NCI-H82 (cell line): ENCODE results near the gene ACHE.
"Not testable (repeated sequence)": the region's sequence is repeated elsewhere in the genome, so short reads cannot be mapped to it uniquely, and the experiment has no call there.

ENCODE experiments used
- DNase-seq: peaks from one replicate; lab custom pipeline; 2025; lab: John Stamatoyannopoulos, UW

ACHE gene

DNA sequence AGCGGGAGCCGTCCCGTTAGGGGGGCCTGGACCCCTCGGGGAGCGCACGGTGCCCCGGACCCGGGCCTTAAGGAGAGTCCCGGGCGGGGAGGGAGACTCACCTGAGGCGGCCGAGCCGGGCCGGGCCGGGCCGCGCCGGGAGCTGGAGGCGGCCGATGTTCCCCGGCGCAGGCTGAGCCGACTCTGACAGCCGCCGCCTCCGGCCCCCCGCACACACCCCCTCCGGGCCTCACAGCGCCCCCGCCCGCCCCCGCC is at the start of gene ACHE:
Gene ACHE (minus strand): TSS at position 188 of the 255 bp plus-strand sequence. CDS start 1,656 bp downstream, outside the sequence.
- no peak for DNase-seq

DNA sequence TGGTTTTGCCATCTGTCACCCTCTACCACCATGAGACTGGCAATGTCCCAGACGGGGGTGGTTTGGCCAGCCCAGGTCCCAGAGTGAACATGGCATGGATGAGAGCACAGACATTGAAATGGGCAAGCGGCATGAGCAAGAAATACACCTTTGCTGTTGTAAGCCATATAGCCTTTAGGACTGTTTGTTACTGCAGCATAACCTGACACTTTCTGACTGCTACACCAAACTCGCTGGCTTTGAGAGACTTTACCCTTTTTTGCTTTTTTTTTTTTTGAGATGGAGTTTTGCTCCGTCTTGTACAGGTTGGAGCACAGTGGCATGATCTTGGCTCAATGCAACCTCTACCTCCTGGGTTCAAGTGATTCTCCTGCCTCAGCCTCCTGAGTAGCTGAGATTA is 48.5 kb upstream of the ACHE start:
- DNase-seq = no peak

DNA sequence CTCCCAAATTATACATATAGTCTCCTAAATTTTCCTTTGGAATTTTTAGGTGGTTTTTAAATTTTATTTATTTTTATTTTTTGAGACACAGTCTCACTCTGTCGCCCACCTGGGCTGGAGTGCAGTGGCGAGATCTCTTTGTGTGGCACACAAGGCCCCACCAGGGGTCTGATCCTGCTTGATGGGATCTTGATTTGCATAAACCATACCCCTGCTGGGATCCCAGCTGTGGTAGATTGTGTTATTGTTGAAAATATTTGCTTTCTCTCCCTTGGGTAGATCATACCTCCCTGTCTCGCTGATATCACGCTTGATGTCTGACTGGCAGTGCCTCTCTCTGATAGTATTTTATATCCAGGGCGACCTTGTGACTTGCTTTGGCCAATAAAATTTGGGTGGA is 48.0 kb upstream of the ACHE start:
- no peak for DNase-seq

DNA sequence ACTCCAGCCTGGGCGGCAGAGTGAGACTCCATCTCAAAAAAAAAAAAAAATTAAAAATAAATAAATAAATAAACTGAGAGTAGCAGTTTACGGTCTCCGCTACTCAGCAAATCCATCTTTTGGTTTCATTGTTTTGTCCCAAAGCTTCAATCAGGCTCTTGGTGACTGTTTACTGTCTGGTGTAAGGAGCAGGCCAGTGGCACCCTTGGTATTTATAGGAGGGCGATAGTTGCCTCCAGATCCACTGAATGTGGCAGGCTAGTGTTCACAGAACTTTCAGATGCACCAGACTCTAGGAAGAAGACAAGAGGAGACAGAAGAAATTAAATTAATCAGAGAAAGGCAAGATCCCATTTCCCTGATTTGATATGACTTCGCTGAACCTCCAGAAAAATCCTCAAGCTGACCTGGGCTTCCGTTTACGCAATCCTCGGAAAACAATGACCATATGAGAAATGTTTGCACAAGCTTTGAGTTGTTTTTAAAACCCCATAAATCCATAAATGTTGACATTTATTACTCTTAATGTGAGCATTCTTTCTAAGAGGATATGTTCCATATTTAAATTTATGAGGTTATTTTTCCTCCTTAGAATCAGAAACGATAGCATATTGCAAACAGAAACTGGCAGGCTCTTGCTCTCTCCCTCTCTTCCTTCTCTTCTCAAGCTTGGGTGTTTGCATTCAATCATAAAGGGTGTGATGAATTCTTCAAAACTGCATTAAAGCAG is 46.5 kb upstream of the ACHE start:
- DNase-seq = no peak

DNA sequence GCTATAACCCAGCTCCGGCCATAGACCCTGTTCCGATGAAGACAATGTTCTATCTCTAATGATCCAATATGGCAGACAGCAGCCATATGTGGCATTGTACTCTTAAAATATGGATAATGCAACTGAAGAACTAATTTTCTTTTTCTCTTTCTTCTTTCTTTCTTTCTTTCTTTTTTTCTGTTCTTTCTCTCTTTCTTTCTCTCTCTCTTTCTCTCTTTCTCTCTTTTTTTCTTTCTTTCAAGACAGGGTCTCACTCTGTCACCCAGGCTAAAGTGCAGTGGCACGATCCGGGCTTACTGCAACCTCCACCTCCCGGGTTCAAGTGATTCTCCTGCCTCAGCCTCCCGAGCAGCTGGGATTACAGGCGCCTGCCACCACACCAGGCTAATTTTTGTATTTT is 40.5 kb upstream of the ACHE start:
- not testable (repeated sequence) for DNase-seq

DNA sequence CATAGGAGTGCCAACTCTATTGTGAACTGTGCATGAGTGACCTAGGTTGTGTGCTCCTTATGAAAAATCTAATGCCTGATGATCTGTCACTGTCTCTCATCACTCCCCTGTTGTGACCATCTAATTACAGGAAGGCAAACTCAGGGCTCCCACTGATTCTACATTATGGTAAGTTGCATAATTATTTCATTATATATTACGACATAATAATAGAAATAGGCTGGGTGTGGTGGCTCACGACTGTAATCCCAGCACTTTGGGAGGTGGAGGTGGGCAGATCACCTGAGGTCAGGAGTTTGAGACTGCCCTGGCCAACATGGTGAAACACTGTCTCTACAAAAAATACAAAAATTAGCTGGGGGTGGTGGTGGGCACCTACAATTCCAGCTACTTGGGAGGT is 39.7 kb upstream of the ACHE start:
- not testable (repeated sequence) for DNase-seq

DNA sequence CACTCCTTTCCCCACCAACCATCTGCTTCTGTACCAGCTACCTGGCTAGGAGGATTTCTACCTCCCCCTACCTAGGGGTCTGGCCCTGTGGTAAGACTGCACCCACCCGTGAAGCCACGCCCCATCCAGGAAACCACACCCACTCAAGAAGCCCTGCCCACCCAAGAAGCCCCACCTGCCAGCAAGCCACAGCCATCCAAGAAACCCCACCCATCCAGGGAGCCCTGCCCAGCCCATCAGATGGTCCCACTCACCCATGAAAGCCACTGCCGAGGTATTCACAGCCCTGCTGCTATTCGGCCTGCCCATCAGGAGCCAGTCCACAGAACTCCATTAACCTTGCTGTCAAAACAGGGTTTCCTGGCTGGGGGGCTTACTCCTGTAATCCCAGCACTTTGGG is 38.0 kb upstream of the ACHE start:
- DNase-seq = peak; percentile 39

DNA sequence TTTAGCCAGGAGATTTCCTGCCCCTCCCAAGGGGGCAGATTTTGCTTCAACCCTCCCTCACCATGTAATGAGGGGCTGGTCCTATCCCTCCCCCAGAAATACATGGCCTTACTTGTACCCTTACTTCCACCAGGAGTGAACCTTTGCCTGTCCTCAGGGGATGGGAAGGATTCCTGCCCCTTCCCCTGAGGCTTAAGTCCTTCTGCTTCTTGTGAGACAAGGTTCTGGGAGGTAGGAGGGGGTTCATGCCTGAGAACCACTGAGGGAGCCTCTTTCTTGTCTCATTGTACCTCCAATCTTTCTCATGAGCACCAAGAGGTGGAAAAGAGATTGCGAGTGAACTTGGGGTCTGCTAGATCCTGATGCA is 34.1 kb upstream of the ACHE start:
- DNase-seq = no peak

DNA sequence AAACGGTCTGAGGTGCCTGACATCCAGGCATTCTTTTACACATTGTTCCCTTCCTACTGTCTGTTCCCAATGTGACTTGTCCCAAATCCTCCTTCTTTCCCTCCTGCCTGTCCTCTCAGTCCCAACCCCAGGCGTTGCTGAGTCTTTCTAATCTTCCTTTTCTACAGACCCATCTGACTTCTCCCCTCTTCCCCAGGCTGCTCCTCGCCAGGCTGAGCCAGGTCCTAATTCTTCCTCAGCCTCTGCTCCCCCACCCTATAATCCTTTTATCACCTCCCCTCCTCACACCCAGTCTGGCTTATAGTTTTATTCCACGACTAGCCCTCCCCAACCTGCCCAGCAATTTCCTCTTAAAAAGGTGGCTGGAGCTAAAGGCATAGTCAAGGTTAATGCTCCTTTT is 27.9 kb upstream of the ACHE start:
- peak; percentile 91 for DNase-seq

DNA sequence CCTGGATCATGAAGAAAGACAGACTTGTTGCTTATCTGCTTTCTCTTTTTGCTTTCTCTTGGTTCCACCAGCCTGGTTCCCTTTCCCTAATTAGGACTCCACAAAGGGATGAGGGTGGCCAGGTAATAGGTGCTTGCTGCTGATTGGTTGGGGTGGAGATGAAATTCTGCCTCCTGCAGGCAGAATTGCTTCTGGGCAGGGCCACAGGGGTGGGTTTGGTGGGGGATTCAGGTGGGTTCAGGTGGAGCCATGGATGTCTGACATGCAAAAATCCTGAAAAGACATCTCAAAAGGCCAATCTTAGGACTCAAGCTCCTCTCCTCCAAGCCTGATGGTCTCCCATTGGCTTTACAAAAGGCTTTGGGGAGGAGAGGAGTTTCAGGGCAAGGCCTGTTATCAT is 25.4 kb upstream of the ACHE start:
- DNase-seq = no peak

DNA sequence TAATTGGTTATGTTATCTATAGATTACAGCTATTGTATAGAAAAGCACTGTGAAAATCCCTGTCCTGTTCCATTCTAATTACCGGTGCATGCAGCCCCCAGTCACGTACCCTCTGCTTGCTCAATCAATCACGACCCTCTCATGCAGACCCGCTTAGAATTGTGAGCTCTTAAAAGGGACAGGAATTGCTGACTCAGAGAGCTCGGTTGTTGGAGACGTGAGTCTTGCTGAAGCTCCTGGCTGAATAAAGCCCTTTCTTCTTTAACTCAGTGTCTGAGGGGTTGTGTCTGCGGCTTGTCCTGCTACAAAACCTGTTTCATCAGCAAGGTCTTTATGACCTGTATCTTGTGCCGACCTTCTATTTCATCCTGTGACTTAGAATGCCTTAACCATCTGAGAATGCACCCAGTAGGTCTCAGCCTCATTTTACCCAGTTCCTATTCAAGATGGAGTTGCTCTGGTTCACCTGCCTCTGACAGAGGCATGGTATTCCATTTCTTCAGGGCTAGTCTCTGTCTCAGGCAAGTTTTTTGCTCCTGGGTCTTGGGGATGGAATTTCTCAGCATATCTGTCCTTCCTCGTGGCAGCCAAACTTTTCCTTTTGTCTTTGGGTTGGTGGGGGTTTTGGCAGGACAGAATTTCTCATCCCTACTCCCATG is 24.2 kb upstream of the ACHE start:
- DNase-seq = not testable (repeated sequence)

DNA sequence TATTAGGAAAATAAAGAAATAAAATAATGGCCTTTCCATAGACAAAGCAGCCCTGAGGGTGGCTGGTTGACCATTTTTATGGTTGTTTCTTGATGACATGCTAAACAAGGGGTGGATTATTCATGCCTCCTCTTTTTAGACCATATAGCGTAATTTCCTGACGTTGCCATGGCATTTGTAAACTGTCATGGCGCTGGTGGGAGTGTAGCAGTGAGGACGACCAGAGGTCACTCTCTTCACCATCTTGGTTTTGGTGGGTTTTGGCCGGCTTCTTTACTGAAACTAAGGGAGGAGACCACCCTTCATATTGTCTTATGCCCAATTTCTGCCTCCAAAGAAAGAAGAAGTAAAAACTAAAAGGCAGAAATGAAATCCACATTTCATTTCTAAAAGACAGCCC is 23.6 kb upstream of the ACHE start:
- not testable (repeated sequence) for DNase-seq

DNA sequence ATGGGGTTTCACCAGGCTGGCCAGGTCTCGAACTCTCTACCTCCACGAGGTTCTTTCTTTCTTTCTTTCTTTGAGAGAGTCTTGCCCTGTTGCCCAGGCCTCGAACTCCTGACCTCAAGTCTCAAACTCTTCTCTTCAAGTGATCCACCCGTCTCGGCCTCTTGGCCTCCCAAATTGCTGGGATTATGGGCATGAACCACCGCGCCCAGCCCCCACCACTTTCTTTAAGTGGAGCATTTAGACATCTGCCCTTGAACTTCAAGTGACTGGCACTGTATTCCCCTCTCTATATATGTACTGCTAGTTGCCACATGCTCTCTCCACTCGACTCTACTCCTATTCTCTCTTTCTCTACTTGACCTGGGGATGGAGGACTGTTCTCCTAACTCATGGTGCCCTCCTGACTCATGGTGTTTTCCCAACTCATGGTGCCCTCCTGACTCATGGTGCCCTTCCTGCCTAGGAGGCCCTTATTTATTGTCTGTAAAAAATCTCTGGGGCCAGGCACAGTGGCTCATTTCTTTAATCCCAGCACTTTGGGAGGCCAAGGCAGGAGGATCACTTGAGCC is 19.3 kb upstream of the ACHE start:
- DNase-seq = no peak

DNA sequence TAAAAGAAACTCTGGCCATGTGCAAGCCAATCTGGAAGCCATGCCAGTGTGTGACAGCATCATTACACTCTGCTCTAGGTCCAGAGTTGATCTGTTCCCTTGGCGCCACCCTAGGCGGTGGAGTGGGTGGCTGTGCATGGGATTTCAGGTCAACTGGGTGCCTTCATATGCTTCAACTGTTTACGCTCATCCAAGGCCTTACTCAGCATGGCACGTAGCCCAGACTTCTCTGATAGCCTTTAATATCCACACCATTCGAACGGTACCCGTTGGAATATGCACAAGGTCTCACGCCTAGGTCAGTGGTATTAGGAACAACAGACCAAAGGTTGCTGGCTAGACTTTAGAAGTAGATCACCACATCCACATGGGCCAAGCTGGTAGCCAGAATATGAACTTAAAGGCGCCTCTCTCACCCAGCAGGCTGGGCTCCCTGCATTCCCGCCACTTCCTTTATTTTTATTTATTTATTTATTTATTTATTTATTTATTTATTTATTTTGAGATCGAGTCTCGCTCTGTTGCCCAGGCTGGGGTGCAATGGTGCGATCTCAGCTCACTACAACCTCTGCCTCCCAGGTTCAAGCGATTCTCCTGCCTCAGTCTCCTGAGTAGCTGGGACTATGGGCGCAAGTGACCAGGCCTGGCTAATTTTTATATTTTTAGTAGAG is 18.7 kb upstream of the ACHE start:
- DNase-seq = no peak

DNA sequence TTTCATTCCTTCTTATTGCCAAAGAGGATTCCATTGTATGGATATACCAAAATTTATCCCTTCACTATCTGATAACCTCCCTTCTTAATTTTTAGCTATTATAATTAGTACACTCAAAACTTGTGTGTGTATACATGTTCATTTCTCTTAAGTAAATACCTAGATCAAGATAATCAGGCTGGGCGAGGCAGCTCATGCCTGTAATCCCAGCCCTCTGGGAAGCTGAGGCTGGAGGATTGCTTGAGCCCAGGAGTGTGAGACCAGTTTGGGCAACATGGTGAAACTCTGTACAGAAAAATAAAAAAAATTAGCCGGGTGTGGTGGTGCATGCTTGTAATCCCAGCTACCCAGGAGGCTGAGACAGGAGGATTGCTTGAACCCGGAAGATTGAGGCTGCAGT is 15.8 kb upstream of the ACHE start:
- DNase-seq = no peak

DNA sequence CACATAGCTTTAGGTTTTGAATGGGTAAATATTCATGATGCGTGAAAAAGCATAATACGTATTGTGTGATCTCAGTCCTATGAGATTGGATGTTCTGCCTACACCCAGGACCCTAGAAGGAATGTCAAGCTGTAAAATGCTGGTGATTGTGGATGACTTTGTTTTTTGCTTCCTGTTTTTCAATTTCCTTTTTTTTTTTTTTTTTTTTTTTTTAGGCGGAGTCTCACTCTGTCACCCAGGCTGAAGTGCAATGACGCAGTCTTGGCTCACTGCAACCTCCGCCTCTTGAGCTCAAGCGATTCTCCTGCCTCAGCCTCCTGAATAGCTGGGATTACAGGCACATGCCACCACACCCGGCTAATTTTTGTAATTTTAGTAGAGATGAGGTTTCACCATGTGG is 14.8 kb upstream of the ACHE start:
- DNase-seq = not testable (repeated sequence)

DNA sequence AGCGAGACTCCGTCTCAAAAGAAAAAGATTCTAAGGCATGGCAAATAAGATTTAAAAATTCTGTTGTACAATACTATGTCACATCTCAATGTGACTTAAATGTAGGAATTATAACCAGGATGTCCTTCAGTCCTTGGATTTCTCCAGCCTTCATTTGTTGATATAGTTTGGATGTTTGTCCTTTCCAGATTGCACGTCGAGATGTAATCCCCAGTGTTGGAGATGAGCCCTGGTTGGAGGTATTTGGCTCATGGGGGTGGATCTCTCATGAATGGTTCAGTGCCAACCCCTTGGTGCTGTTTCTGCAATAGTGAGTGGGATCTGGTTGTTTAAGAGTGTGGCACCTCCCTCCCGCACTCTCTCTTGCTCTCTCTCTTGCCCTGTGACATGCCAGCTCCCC is 12.8 kb upstream of the ACHE start:
- DNase-seq = no peak

DNA sequence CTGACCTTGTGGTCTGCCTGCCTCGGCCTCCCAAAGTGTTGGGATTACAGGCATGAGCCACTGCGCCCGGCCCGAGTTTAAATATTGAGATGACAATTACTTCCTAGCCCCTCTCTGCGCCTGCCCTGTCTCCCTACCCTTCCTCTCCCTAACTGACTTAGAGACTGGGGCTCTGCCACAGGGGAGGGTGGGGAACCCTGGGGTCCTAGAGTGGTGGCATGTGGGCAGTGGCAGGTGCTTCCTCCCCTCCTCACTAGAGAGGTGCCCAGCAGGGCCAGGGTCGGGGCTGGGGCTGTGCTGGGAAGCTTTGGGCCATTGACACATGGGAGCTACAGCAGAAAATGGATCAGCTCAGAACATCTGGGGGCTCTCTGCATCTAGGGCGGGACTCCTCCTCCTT is 7.0 kb upstream of the ACHE start:
- DNase-seq = no peak

DNA sequence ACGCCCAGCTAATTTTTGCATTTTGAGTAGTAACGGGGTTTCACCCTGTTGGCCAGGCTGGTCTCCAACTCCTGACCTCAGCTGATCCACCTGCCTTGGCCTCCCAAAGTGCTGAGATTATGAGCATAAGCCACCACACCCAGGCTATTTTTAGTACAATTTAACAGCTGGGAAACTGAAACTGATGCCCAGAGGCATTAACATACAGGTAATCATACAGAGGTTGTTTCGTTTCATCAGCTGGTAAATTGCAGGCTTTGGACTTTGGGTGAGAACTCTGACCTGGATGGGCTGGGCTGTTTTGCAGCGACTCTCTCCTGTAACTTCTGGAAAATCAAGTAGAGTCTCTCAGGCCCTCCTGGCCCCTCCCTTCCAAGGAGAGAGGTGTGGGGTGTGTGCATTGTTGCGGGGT is 6.2 kb upstream of the ACHE start:
- no peak for DNase-seq

DNA sequence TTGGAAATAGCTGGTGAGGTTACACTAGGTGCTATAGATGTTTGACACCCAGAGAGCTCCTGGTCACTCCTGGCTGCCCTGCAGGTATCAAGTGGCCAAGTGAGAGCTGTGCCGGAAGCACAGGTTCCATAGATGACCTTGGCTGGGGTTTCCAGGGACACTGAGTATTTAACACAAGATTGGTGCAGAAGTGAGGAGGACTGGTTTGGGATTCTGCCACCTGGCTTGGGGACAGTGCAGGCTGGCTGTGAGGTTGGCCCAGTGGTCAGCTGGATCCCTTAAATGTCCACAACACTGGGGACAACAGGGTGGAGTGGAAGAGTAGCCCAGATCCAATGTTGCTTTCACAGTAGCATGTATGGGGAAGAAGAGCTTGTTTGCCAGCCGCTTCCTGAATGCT is 5.3 kb upstream of the ACHE start:
- no peak for DNase-seq

DNA sequence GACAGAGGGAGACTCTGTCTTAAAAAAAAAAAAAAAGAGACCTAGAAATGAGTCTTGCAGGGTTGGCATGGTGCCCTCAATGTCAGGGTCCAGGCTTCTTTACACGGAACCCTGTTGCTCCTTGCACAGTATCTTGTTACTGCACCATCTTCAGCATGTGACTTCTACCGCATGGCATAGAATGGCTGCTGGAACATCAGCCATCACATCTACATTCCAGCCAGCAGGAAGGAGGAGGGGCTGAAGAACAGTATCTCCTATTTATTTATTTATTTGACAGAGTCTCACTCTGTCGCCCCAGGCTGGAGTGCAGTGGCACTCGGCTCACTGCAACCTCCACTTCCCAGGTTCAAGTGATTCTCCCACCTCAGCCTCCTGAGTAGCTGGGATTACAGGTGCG is 3.7 kb upstream of the ACHE start:
- no peak for DNase-seq

DNA sequence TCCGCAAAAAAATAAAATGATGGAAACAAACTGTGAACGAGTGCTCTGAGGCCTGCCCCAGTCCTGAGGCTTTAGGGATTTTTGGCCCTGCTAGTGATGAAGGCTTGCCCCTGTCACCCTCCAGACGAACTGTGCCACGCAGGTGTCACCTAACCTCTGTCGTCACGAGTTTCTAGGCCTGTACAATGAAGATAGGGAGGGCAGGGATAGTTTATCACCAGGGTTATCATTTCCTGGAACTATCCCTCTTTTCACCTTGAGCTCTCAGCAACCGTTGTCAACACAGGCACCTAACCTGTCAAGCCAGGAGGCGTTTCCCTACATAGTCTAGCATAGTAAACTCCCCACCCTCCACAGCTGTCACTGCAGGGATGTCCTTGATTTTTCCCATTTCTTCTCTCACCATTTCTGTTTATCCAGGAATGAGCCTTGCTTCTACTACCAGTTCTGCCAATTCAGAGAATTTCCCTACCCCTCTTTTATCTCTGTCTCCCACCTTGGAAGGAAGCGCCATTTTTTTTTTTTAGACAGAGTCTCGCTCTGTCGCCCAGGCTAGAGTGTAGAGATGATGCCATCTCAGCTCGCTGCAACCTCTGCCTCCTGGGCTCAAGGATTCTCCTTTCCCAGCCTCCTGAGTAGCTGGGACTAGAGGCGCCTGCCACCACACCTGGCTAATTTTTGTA is 2.2 kb upstream of the ACHE start:
- no peak for DNase-seq
